Activated CD8-positive, alpha-beta T cell treated with anti-CD3 and anti-CD28 coated beads, Interleukin-2, amount 10 ng/mL, durations not matched to agents 7 days and 5 days (primary cell): Measurements from ENCODE around the gene CALCA. TPM values are rescaled to one million over a fixed set of nuclear protein-coding genes. Genes with fewer than 3 reads are reported as not detected.
"Not testable (repeated sequence)": the region's sequence is repeated elsewhere in the genome, so short reads cannot be mapped to it uniquely, and the experiment has no call there.

Experiments used
- ATAC-seq: fragments of 150-1000 bp; cut with Tn5 transposase; one replicate; pipeline ENCODE4 v1.10.0; 2021; ENCODE audit warnings: moderate library complexity
- CTCF ChIA-PET: fragments of 350-600 bp; sonication (Branson Sonifier 250); formaldehyde crosslinking; loops from one replicate; lab custom pipeline; 2021; ENCODE audit warnings: antibody characterized with exemption; lab: Charles Lee
- POLR2A ChIA-PET: fragments of 350-600 bp; sonication (Branson Sonifier 250); formaldehyde crosslinking; loops from one replicate; lab custom pipeline; 2021; ENCODE audit warnings: antibody characterized with exemption; lab: Charles Lee
- DNase-seq: peaks from one replicate; pipeline ENCODE4 v3.0.0-alpha.2; 2020
- H3K27ac Mint-ChIP-seq: one replicate; pipeline ENCODE4 v1.8.0; 2021; ENCODE audit warnings: mild to moderate bottlenecking, mixed read lengths
- H3K27me3 Mint-ChIP-seq: one replicate; pipeline ENCODE4 v1.8.0; 2021; ENCODE audit warnings: low read depth, mixed read lengths
- H3K36me3 Mint-ChIP-seq: one replicate; pipeline ENCODE4 v1.8.0; 2021; ENCODE audit warnings: low read depth, mixed read lengths
- H3K4me1 Mint-ChIP-seq: one replicate; pipeline ENCODE4 v1.8.0; 2021; ENCODE audit warnings: low read depth, mixed read lengths
- H3K4me3 Mint-ChIP-seq: one replicate; pipeline ENCODE4 v1.8.0; 2021; ENCODE audit warnings: mild to moderate bottlenecking, mixed read lengths
- H3K9me3 Mint-ChIP-seq: one replicate; pipeline ENCODE4 v1.8.0; 2022; ENCODE audit warnings: mixed read lengths; ENCODE audit not compliant: insufficient read depth
- total RNA-seq, 2 experiments: library from RNA; stranded (reverse); gene quantifications; one replicate each; pipeline ENCODE4 v1.2.3, GENCODE V29; 2021

CALCA gene, protein sequence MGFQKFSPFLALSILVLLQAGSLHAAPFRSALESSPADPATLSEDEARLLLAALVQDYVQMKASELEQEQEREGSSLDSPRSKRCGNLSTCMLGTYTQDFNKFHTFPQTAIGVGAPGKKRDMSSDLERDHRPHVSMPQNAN
- total RNA-seq = not detected

DNA sequence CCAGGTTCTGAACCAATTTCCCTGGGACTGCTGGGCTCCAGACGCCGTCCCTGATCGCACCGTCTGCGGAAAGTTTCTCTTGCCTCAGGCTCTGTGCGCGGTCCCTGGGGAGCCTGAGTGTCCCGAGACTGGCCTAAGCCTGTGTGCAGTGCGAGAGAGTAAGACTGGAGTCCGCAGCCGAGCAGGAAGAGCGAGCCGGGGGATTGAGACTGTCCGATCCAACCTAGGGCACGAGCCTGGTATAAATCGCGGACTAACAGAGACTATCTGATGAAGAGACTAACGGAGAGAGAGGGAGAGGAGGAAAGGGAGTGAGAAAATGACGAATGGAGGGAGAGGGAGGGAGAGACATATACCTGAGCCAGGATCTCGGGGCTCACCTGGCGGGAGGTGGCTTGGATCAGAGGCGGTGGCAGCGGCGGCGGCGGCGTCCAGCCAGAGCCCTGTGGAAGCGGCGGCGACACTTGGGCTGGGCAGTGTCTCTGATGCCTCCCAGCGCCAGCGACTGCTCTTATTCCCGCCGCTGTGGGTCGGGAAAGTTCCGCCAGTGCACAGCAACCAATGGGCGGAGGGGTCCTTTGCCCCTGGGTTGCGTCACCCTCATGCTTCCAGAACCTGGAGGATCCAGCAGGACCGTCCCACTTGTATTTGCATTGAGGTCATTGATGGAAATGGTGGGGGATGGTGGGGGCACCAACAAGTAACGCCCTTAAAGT lies at the start of gene CALCA:
CALCA (minus strand) TSS at position 487 of the 716 bp plus-strand sequence. CDS start 1,159 bp downstream, outside the sequence.
- CTCF ChIA-PET = interaction anchor here (0.9 to 5.4 kb wide), 4 partner anchors 34 to 103 kb away, joined by 3 to 74 read pairs (median 36); partner anchors contain the start of gene CALCB
- Mint-ChIP-seq H3K27ac (no peak within 1 kb of the TSS), H3K27me3 (peaks cover 69% of the 10 kb centered on the region), H3K9me3 (no peaks in the 10 kb centered on the region), H3K4me1 (peaks cover 31% of the 10 kb centered on the region), H3K36me3 (no peaks in the 10 kb centered on the region), H3K4me3 (peak within 1 kb of the TSS; percentile 65)
- no peak for ATAC-seq
- no peak for DNase-seq
- POLR2A ChIA-PET = no interaction called here

DNA sequence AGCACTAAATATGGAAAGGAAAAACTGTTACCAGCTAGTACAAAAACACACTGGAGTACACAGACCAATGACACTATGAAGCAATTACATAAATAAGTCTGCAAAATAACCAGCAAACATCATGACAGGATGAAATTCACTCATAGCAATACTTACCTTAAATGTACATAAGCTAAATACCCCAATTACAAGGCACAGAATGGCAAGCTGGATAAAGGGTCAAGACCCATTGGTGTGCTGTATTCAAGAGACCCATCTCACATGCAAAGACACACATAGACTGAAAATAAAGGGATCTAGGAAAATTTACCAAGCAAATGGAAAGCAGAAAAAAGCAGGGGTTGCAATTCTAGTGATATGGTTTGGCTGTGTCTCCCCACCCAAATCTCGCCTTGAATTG lies 44.0 kb upstream of the CALCA start:
- no peaks in the 10 kb centered on the region for H3K4me1 Mint-ChIP-seq
- H3K27ac Mint-ChIP-seq = no peak overlapping the region
- H3K9me3 Mint-ChIP-seq = peaks cover 14% of the 10 kb centered on the region
- ATAC-seq (no peak), DNase-seq (no peak)
- no peak overlapping the region for H3K4me3 Mint-ChIP-seq
- ChIA-PET POLR2A (no interaction called here), CTCF (interaction anchor here (1.1 to 3.3 kb wide), 3 partner anchors 10 to 108 kb away, joined by 3 to 16 read pairs (median 4); no protein-coding TSS in a partner anchor)
- H3K27me3 Mint-ChIP-seq = peaks cover 29% of the 10 kb centered on the region
- H3K36me3 Mint-ChIP-seq = no peaks in the 10 kb centered on the region

DNA sequence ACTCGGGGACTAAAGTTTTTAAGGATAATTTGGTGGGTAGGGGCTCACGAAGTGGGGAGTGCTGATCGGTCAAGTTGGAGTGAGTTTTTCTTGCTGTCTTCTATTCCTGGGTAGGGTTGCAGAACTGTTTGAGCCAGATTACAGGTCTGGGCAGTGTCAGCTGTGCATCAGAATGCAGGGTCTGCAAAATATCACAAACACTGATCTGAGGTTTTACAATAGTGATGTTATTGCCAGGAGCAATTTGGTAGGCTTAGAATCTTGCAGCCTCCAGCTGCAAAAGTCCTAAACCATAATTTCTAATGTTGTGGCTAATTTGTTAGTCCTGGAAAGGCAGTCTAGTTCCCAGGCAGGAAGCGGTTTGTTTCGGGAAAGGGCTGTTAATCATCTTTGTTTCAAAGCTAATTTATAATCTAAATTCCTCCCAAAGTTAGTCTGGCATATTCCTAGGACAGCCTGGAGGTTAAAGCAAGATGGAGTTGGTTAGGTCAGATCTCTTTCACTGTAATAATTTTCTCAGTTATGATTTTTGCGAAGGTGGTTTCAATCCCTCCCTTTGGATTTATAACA lies 39.7 kb upstream of the CALCA start:
- no peaks in the 10 kb centered on the region for H3K36me3 Mint-ChIP-seq
- ATAC-seq (no peak), DNase-seq (no peak)
- POLR2A ChIA-PET = no interaction called here
- no peaks in the 10 kb centered on the region for H3K9me3 Mint-ChIP-seq
- CTCF ChIA-PET = interaction anchor here (1.1 to 2.9 kb wide), 3 partner anchors 37 to 104 kb away, joined by 3 to 11 read pairs (median 6); no protein-coding TSS in a partner anchor
- H3K4me3 Mint-ChIP-seq = no peak overlapping the region
- peaks cover 30% of the 10 kb centered on the region for H3K27me3 Mint-ChIP-seq
- no peaks in the 10 kb centered on the region for H3K4me1 Mint-ChIP-seq
- no peak overlapping the region for H3K27ac Mint-ChIP-seq

DNA sequence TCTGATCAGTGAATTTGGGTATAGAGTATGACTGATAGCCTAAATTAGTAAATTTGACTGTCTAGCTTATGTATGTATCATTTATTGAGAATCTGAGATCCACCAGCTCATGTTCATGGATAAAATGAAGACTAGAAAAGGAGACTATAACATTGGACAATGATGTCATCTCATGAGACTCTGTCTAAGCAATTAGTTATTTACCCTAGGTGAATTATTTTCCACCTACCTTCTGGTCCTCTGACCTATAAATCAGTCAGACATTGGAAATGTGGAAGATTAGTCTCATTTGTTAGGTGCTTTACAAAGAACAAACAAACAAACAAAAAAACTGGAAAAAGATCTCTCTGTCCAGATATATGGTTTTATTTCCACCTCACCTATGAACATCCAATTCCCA lies 38.7 kb upstream of the CALCA start:
- CTCF ChIA-PET = interaction anchor here (8.6 kb wide), 1 partner anchor 103 kb away, joined by 172 read pairs; no protein-coding TSS in a partner anchor
- peaks cover 28% of the 10 kb centered on the region for H3K27me3 Mint-ChIP-seq
- DNase-seq = no peak

DNA sequence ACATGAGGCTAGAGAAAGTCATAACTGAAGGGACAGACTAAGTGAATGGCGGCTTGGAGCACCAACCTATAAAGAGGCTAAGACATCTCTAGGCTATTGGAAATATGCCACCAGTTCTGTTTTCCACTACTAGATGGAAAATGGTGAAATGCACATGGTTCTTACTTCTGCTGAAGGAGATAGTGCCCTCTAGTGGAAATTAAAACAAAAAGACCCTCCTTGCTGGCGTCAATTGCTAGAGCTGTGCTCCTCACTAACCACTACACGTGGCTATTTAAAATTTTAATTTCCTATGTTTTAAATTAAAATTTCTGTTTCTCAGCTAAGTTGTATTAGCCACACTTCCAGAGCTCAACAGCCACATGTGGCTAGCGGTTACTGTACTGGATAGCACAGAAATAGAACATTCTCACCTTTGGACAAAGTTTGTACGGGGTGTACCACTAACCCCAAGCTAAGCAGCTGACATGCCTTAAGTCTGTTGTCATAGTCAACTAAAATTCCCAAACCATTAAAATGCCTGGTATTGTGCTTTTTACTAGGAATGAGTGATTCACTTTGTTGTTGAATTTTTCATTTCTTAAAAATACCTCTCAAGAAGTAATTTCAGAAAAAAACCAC lies 34.1 kb upstream of the CALCA start:
- ATAC-seq = peak; percentile 65
- CTCF ChIA-PET = interaction anchor here (0.6 to 8.6 kb wide), 41 partner anchors 9 to 540 kb away, joined by 3 to 172 read pairs (median 4); partner anchors contain the start of genes CALCB, COPB1 and PSMA1
- Mint-ChIP-seq H3K27me3 (peaks cover 35% of the 10 kb centered on the region), H3K9me3 (no peaks in the 10 kb centered on the region), H3K4me1 (no peaks in the 10 kb centered on the region), H3K4me3 (no peak overlapping the region), H3K36me3 (no peaks in the 10 kb centered on the region), H3K27ac (no peak overlapping the region)
- no peak for DNase-seq
- POLR2A ChIA-PET = no interaction called here

More for the DNA sequence above, 38.7 kb upstream of the CALCA start:
- Mint-ChIP-seq H3K4me1 (no peaks in the 10 kb centered on the region), H3K36me3 (no peaks in the 10 kb centered on the region), H3K9me3 (no peaks in the 10 kb centered on the region), H3K4me3 (no peak overlapping the region), H3K27ac (no peak overlapping the region)
- POLR2A ChIA-PET = interaction anchor here (0.6 kb wide), 1 partner anchor 356 kb away, joined by 3 read pairs; no protein-coding TSS in a partner anchor
- ATAC-seq = no peak

DNA sequence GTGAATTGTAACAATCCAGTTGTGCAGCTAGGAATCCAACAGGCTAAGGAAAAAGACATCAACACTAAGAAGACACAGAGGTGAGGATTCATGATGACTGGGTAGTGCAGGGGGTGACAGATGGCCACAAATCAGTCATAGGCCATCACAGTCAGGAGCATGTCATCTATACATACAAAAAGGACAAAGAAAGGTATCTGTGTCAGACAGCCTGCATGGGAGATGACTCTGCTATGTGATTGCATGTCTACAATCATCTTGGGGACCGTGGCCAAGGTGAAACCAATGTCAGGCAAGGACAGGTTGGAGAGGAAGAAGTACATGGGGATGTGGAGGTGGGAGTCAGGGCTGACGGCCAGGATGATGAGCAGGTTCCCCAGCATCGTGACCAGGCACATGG lies 16.0 kb upstream of the CALCA start:
- CTCF ChIA-PET = interaction anchor here (2.1 kb wide), 1 partner anchor 13 kb away, joined by 6 read pairs; no protein-coding TSS in a partner anchor
- DNase-seq, POLR2A ChIA-PET, H3K27ac Mint-ChIP-seq, H3K27me3 Mint-ChIP-seq, H3K4me3 Mint-ChIP-seq, ATAC-seq, H3K36me3 Mint-ChIP-seq, H3K9me3 Mint-ChIP-seq, H3K4me1 Mint-ChIP-seq: not testable (repeated sequence)

DNA sequence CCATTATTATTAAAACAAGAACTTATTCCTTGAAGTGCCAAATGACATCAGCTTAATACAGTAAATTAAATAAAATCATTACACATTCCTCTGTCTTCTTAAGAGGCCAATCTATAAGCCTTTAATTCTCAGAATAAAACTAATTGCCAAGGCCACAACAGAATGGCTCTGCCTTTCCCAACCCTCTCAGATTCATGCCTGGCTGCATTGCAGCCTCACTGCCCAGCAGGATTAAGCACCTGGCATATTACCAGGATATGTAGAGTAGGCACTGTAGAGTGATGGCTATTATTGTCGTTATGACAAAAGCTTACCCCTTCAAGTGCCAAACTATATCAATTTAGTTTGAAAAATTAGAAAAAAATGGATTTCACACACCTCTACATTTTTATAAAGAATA lies 9.4 kb upstream of the CALCA start:
- H3K27me3 Mint-ChIP-seq = peaks cover 28% of the 10 kb centered on the region
- ATAC-seq = no peak
- H3K27ac Mint-ChIP-seq = no peak overlapping the region
- H3K4me1 Mint-ChIP-seq = no peaks in the 10 kb centered on the region
- no peak overlapping the region for H3K4me3 Mint-ChIP-seq
- POLR2A ChIA-PET = no interaction called here
- no peak for DNase-seq
- H3K36me3 Mint-ChIP-seq = no peaks in the 10 kb centered on the region
- no peaks in the 10 kb centered on the region for H3K9me3 Mint-ChIP-seq
- CTCF ChIA-PET = interaction anchor here (1.9 to 2.8 kb wide), 3 partner anchors 12 to 74 kb away, joined by 4 to 11 read pairs (median 8); no protein-coding TSS in a partner anchor

DNA sequence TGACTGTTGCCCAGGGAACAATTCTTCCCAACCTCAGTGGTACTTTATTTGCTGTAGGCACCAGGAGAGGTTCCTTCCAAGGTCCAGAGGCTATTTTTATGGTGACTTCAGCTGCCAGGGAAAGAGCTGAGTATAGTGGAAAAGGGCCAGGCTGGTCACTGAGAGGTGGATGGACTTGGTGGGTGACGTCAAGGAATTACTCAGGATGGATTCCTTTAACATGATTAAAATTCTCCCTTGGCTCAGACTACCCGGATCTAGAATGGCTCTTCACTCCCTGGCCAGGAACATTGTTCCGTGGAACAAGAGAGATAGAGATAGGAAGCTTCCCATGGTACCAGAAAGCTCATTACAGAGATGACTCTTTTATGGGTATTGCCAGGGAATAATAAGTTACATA lies 8.7 kb upstream of the CALCA start:
- no peak overlapping the region for H3K27ac Mint-ChIP-seq
- ATAC-seq (no peak), DNase-seq (no peak)
- peaks cover 33% of the 10 kb centered on the region for H3K27me3 Mint-ChIP-seq
- no peaks in the 10 kb centered on the region for H3K36me3 Mint-ChIP-seq
- no peaks in the 10 kb centered on the region for H3K9me3 Mint-ChIP-seq
- POLR2A ChIA-PET = no interaction called here
- no peak overlapping the region for H3K4me3 Mint-ChIP-seq
- peaks cover under 1% of the 10 kb centered on the region for H3K4me1 Mint-ChIP-seq
- CTCF ChIA-PET = interaction anchor here (1.9 to 2.8 kb wide), 3 partner anchors 11 to 73 kb away, joined by 4 to 11 read pairs (median 8); no protein-coding TSS in a partner anchor

DNA sequence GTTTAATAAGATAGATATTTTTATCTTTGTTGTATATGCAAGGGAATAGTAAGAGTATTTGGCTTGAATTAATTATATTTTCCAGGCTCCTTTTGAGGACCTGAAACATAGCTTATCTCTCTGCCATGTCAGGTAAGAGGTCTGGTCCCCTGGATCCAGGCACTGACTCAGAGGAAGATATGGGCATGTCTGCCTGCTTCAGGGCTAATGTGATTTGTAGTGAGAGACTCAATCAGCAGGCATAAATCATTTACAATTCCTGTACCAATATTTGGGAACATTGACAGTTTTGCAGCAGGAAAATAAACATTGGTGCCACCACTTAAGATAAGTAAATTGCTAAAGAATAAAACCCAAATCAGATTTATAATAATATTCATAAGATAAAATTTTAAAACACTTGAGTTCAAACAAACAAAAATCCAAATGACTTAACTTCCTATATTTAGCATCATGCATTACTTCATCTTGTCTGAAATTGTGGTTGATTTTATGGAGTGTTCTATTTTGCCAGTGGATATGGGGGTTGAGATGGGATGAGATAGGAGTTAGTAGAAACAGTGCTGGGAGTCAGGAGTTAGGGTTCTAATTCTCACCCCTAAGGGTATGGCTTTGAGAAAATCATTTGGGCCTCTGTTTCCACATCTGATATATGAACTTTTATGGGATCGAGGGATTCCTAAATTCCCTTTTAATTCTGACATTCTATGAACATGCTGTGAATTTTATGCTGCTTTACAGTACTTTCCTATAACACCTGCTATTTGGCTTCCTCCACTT lies 5.1 kb upstream of the CALCA start:
- Mint-ChIP-seq H3K9me3 (no peaks in the 10 kb centered on the region), H3K27ac (no peak overlapping the region), H3K4me1 (peaks cover 28% of the 10 kb centered on the region), H3K27me3 (peaks cover 62% of the 10 kb centered on the region), H3K4me3 (no peak overlapping the region), H3K36me3 (no peaks in the 10 kb centered on the region)
- no peak for ATAC-seq
- ChIA-PET CTCF (interaction anchor here (4.8 to 5.4 kb wide), 2 partner anchors 69 to 98 kb away, joined by 67 to 74 read pairs; partner anchors contain the start of gene CALCB), POLR2A (no interaction called here)
- no peak for DNase-seq

DNA sequence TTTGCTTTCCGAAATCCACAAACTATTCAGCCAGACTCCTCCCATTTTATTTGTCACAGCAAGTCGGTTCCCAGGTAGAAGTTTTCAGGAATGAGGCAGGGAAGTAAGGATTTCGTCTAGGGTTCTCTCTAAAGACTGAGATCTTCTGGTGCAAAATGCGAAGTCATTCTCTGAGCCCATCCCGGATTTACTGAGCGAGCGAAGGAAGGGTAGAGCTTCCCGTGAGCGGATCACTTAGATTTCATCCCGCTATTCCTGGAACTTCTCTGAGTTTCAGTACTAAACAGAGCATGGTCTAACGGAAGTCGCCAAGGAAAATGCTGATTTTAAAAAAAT lies 3.1 kb upstream of the CALCA start:
- ATAC-seq = no peak
- no peak overlapping the region for H3K4me3 Mint-ChIP-seq
- POLR2A ChIA-PET = no interaction called here

More for the DNA sequence above, 3.1 kb upstream of the CALCA start:
- CTCF ChIA-PET = interaction anchor here (0.7 to 5.4 kb wide), 16 partner anchors 8 to 240 kb away, joined by 3 to 74 read pairs (median 6); partner anchors contain the start of gene CALCB
- no peaks in the 10 kb centered on the region for H3K9me3 Mint-ChIP-seq
- no peak overlapping the region for H3K27ac Mint-ChIP-seq
- peaks cover 73% of the 10 kb centered on the region for H3K27me3 Mint-ChIP-seq
- DNase-seq = no peak
- no peaks in the 10 kb centered on the region for H3K36me3 Mint-ChIP-seq
- H3K4me1 Mint-ChIP-seq = peaks cover 31% of the 10 kb centered on the region
